Measurements from ENCODE around the gene HLA-DRB5. TPM values are rescaled to one million over a fixed set of nuclear protein-coding genes. Genes with fewer than 3 reads are reported as not detected.

HLA-DRB5 gene
- total and polyA plus RNA-seq, 2 donors (not counting 3 experiments of a cell fraction or from before 2014, with no cell fraction given) = not detected

GRCh38 chr6:32558426-32559057 is 28.5 kb upstream of the HLA-DRB5 start:
- intact Hi-C loops (cut with micrococcal nuclease) (loop anchor here (5.0 kb wide), 1 partner anchor 36 kb away; no protein-coding TSS in a partner anchor), dilution Hi-C loops (cut with MboI; ENCODE audit: extremely low pct_ligation_motif_present, low sequenced_read_pairs) (no loop called here)
- BruUV-seq (replicated peaks) = no TSS peak
- H3K4me1 ChIP-seq (ENCODE audit: control insufficient read depth, extremely low read depth, insufficient read depth, low read length) = no peaks in the 10 kb centered on the region
- no peaks in the 10 kb centered on the region for H3K9me3 ChIP-seq (replicated peaks; ENCODE audit: control insufficient read depth, insufficient read depth, low read length)
- CTCF ChIA-PET = interaction anchor here (0.8 kb wide), 1 partner anchor 36 kb away, joined by 9 read pairs; no protein-coding TSS in a partner anchor
- no peaks in the 10 kb centered on the region for H3K79me2 ChIP-seq (ENCODE audit: control insufficient read depth, insufficient read depth, low read length)
- no peak overlapping the region for H3K9ac ChIP-seq (replicated peaks; ENCODE audit: extremely low read depth, insufficient read depth, low read length)
- H3K27me3 ChIP-seq (ENCODE audit: control insufficient read depth in 2 of 2, insufficient read depth in 2 of 2, low read length in 2 of 2) = peaks cover 2 to 3% of the 10 kb centered on the region in 2 experiments
- H3K27ac ChIP-seq (ENCODE audit: insufficient read depth, low read depth, low read length) = no peak overlapping the region
- no peak overlapping the region for H2AFZ ChIP-seq (ENCODE audit: low read depth, low read length)
- DNase-seq (ENCODE audit: low read depth, low spot score) (no peak), FAIRE-seq (no peak)
- TF ChIP-seq FOS (IDR thresholded peaks at IDR 0.05; ENCODE audit: borderline replicate concordance, insufficient read depth, low read length) (no peak), CTCF (IDR thresholded peaks at IDR 0.05; ENCODE audit: extremely low read depth in 1 of 2, insufficient read depth in 1 of 2, low read depth in 1 of 2, low read length in 2 of 2) (no peak), GATA2 (IDR thresholded peaks at IDR 0.05; ENCODE audit: insufficient read depth, insufficient read length, low read depth, low read length) (no peak), POLR2A (IDR thresholded peaks at IDR 0.05; ENCODE audit: low read depth, low read length) (no peak), EZH2 (IDR thresholded peaks at IDR 0.05; ENCODE audit: borderline replicate concordance, low read depth, low read length, severe bottlenecking) (no peak)
- no peaks in the 10 kb centered on the region for H3K36me3 ChIP-seq (ENCODE audit: control insufficient read depth in 2 of 2, extremely low read depth in 1 of 2, insufficient read depth in 2 of 2, low read length in 2 of 2)
- H4K20me1 ChIP-seq (replicated peaks; ENCODE audit: control insufficient read depth, extremely low read depth, insufficient read depth, low read length) = no peaks in the 10 kb centered on the region
- no peak overlapping the region for H3K4me3 ChIP-seq (replicated peaks in 1 of 3; ENCODE audit: insufficient read depth in 1 of 3, low read depth in 1 of 3, low read length in 3 of 3)
- H3K4me2 ChIP-seq (ENCODE audit: insufficient read depth, low read length) = no peak overlapping the region
- no peaks in the 10 kb centered on the region for H3K9me1 ChIP-seq (replicated peaks; ENCODE audit: control insufficient read depth, extremely low read depth, insufficient read depth, low read length)
- POLR2A ChIA-PET = interaction anchor here (0.6 kb wide), 1 partner anchor 444 kb away, joined by 4 read pairs; no protein-coding TSS in a partner anchor
